Keratinocyte (primary cell): ENCODE results near the gene GPR62. TPM values are rescaled to one million over a fixed set of nuclear protein-coding genes. Genes with fewer than 3 reads are reported as not detected.

Experiments used
- DNase-seq: peaks from one replicate; pipeline ENCODE4 v3.0.0-alpha.2; 2011; ENCODE audit warnings: low read depth, missing footprints, low spot score
- FAIRE-seq: peaks from 2 replicates; lab custom pipeline; 2011; peaks lifted over from hg19 to GRCh38; lab: Jason Lieb, UNC
- H2AFZ ChIP-seq: 2 replicates; pipeline ENCODE4 v1.6.0; 2012; ENCODE audit warnings: low read length, control low read depth, inconsistent platforms; ENCODE audit not compliant: control insufficient read depth
- H3K27ac ChIP-seq: 2 replicates; pipeline ENCODE4 v1.5.1; 2011; ENCODE audit warnings: low read length; ENCODE audit not compliant: control insufficient read depth, insufficient read depth
- H3K27me3 ChIP-seq: 3 replicates; pipeline ENCODE4 v1.6.0; 2011; ENCODE audit warnings: low read length; ENCODE audit not compliant: control insufficient read depth, insufficient read depth; ENCODE audit errors: extremely low read depth
- H3K36me3 ChIP-seq, 2 experiments: 2 replicates in 1 of 2; 3 replicates in 1 of 2; pipeline ENCODE4 v1.5.1; 2011; ENCODE audit warnings: low read length in 2 of 2, mild to moderate bottlenecking in 1 of 2; ENCODE audit not compliant: control insufficient read depth in 2 of 2, insufficient read depth in 2 of 2; ENCODE audit errors: extremely low read depth in 1 of 2
- H3K4me1 ChIP-seq: 3 replicates; pipeline ENCODE4 v1.5.1; 2011; ENCODE audit warnings: low read length; ENCODE audit not compliant: control insufficient read depth, insufficient read depth; ENCODE audit errors: extremely low read depth
- H3K4me2 ChIP-seq: 3 replicates; pipeline ENCODE4 v1.6.0; 2011; ENCODE audit warnings: low read depth, low read length; ENCODE audit not compliant: control insufficient read depth, insufficient read depth; ENCODE audit errors: extremely low read depth
- H3K4me3 ChIP-seq, 3 experiments: fragments of 200-600 bp in 1 of 3; sonication (generic) in 1 of 3; 2 replicates in 2 of 3; 3 replicates in 1 of 3; pipeline ENCODE4 v1.5.1; 2011 to 2016; ENCODE audit warnings: low read length in 3 of 3, mild to moderate bottlenecking in 3 of 3, control low read depth in 2 of 3, inconsistent platforms in 1 of 3, low read depth in 1 of 3, mixed read lengths in 1 of 3, mixed run types in 1 of 3, moderate library complexity in 1 of 3; ENCODE audit not compliant: control insufficient read depth in 2 of 3, insufficient read depth in 2 of 3; ENCODE audit errors: extremely low read depth in 1 of 3
- H3K79me2 ChIP-seq: 2 replicates; pipeline ENCODE4 v1.6.0; 2012; ENCODE audit warnings: low read length; ENCODE audit not compliant: control insufficient read depth, insufficient read depth
- H3K9ac ChIP-seq: 3 replicates; pipeline ENCODE4 v1.6.0; 2011; ENCODE audit warnings: low read length; ENCODE audit not compliant: control insufficient read depth, insufficient read depth; ENCODE audit errors: extremely low read depth
- H3K9me1 ChIP-seq: 3 replicates; pipeline ENCODE4 v1.6.0; 2011; ENCODE audit warnings: low read length; ENCODE audit not compliant: control insufficient read depth, insufficient read depth; ENCODE audit errors: extremely low read depth
- H3K9me3 ChIP-seq: 2 replicates; pipeline ENCODE4 v1.5.1; 2012; ENCODE audit warnings: low read depth, low read length; ENCODE audit not compliant: control insufficient read depth
- H4K20me1 ChIP-seq: 3 replicates; pipeline ENCODE4 v1.6.0; 2011; ENCODE audit warnings: low read length; ENCODE audit not compliant: control insufficient read depth, insufficient read depth; ENCODE audit errors: extremely low read depth
- EZH2 ChIP-seq: IDR thresholded peaks from one replicate; pipeline ENCODE4 v1.6.1; 2012; ENCODE audit warnings: inconsistent platforms, mild to moderate bottlenecking, low read length, moderate library complexity
- dilution Hi-C: fragments of 300-500 bp; cut with MboI; formaldehyde crosslinking; loops from one replicate; pipeline ENCODE4 v1.7.0; 2020; ENCODE audit warnings: low sequenced_read_pairs; ENCODE audit not compliant: extremely low pct_ligation_motif_present
- polyA plus RNA-seq, 5 experiments: library from polyadenylated mRNA; depleted of rRNA in 3 of 5; stranded (reverse) in 3 of 5; stranded (forward) in 1 of 5; unstranded in 1 of 5; fragments of >200 nt; gene quantifications; 1 replicate in 1 of 5; 2 replicates in 3 of 5; 3 replicates in 1 of 5; pipeline versions ENCODE4 v1.2.1 to v1.2.3, GENCODE V29; 2011 to 2012; ENCODE audit warnings: missing spikeins in 2 of 5, low read depth in 1 of 5, low replicate concordance in 1 of 5
- TF ChIP-seq, protein P1 (sequence below), 3 experiments: IDR thresholded peaks in 1 of 3; conservative IDR thresholded peaks in 1 of 3; optimal IDR thresholded peaks in 1 of 3; 2 replicates in 2 of 3; 3 replicates in 1 of 3; pipeline versions ENCODE3 to v1.5.1; 2011; ENCODE audit warnings: low read length in 3 of 3, mild to moderate bottlenecking in 3 of 3, moderate library complexity in 2 of 3, control low read depth in 1 of 3, inconsistent platforms in 1 of 3; ENCODE audit not compliant: insufficient read depth in 2 of 3; ENCODE audit errors: extremely low read depth in 1 of 3

The GPR62 gene
- polyA plus RNA-seq, 1 donor (not counting 4 experiments of a cell fraction or from before 2014, with no cell fraction given): not detected

DNA sequence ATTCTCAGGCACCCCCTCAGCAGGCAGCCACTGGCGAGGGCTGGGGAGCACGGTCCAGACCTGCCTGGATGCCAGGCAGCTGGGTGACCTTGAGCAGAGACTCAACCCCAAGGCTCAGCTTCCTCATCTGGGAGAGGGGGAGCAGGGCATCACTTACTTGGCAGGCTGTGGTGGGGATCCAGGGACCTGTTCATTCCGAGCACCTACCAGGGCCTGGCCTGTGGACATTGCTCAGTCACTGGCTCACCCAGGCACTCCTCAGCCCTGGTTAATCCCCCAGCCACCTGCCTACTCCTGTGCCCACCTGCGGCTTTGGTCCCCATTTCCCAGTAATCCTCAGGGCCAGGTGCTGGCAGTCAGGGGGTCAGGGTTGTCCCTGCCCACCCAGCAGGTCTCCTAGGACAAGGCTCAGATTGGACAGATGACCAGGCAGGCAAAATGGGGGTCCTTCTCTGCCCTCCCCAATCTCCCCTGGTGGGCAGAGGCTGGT lies 49.8 kb downstream of the GPR62 start:
- Histone ChIP-seq H3K36me3 (no peaks in the 10 kb centered on the region), H3K9me1 (no peaks in the 10 kb centered on the region), H3K27ac (no peak overlapping the region), H3K4me2 (peak overlapping the region; percentile 41), H4K20me1 (no peaks in the 10 kb centered on the region), H3K9ac (peak overlapping the region; percentile 54), H3K4me1 (peaks cover 24% of the 10 kb centered on the region), H3K27me3 (no peaks in the 10 kb centered on the region), H3K79me2 (no peaks in the 10 kb centered on the region), H3K9me3 (no peaks in the 10 kb centered on the region), H3K4me3 (no peak overlapping the region), H2AFZ (no peak overlapping the region)
- FAIRE-seq (no peak), DNase-seq (no peak)
- dilution Hi-C loops: no loop called here
- TF ChIP-seq, protein P1, sequence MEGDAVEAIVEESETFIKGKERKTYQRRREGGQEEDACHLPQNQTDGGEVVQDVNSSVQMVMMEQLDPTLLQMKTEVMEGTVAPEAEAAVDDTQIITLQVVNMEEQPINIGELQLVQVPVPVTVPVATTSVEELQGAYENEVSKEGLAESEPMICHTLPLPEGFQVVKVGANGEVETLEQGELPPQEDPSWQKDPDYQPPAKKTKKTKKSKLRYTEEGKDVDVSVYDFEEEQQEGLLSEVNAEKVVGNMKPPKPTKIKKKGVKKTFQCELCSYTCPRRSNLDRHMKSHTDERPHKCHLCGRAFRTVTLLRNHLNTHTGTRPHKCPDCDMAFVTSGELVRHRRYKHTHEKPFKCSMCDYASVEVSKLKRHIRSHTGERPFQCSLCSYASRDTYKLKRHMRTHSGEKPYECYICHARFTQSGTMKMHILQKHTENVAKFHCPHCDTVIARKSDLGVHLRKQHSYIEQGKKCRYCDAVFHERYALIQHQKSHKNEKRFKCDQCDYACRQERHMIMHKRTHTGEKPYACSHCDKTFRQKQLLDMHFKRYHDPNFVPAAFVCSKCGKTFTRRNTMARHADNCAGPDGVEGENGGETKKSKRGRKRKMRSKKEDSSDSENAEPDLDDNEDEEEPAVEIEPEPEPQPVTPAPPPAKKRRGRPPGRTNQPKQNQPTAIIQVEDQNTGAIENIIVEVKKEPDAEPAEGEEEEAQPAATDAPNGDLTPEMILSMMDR (optimal IDR thresholded peaks at IDR 0.05 in 1 of 3, IDR thresholded peaks at IDR 0.05 in 1 of 3, conservative IDR thresholded peaks at IDR 0.05 in 1 of 3; ENCODE audit: extremely low read depth in 1 of 3, insufficient read depth in 2 of 3, low read length in 3 of 3): no peak
- TF ChIP-seq EZH2: no peak

DNA sequence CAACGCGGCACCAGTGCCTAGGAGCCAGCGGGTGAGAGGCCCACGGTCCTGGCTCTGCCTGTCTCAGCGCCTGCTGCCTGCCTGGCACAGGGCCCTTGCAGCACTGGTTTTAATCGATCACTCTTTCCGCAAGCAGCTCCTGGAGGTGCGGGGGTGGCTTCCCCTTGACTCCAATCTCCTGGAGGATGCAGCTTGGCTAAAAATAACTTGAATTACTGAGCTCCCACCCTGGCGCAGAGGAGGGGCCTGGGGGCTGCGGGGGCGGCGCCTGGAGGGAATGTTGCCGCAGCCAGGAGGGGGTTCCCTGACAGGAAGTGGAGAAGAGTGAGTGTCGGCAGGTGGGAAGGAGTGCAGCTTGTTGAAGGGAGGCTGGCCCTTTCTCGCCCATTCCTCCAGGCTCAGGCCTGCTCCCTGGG lies 50.4 kb downstream of the GPR62 start:
- Histone ChIP-seq H3K27ac (no peak overlapping the region), H3K4me1 (peaks cover 24% of the 10 kb centered on the region), H3K9me1 (no peaks in the 10 kb centered on the region), H3K4me3 (peak overlapping the region in 1 of 3 experiments; percentile 7), H3K9ac (peak overlapping the region; percentile 54), H3K4me2 (peak overlapping the region; percentile 41), H4K20me1 (no peaks in the 10 kb centered on the region), H3K79me2 (no peaks in the 10 kb centered on the region), H3K36me3 (no peaks in the 10 kb centered on the region), H3K9me3 (no peaks in the 10 kb centered on the region), H3K27me3 (no peaks in the 10 kb centered on the region), H2AFZ (peak overlapping the region; percentile 75)
- TF ChIP-seq, protein P1 (optimal IDR thresholded peaks at IDR 0.05 in 1 of 3, IDR thresholded peaks at IDR 0.05 in 1 of 3, conservative IDR thresholded peaks at IDR 0.05 in 1 of 3; ENCODE audit: extremely low read depth in 1 of 3, insufficient read depth in 2 of 3, low read length in 3 of 3): no peak
- no peak for TF ChIP-seq EZH2
- FAIRE-seq (no peak), DNase-seq (no peak)
- dilution Hi-C loops: no loop called here
